ENCODE results near the gene PBXIP1. TPM values are rescaled to one million over a fixed set of nuclear protein-coding genes. Genes with fewer than 3 reads are reported as not detected.
A peak's percentile ranks its signal among the peaks of the same experiment; 100 is the strongest.

The PBXIP1 gene
- polyA plus RNA-seq, 3 donors, result 23.1 to 31.7 (median 24.0) TPM

GRCh38 chr1:154975409-154976059 lies 19.6 kb upstream of the PBXIP1 start:
- Mint-ChIP-seq H3K9me3 (no peaks in the 10 kb centered on the region), H3K4me1 (peaks cover 32% of the 10 kb centered on the region), H3K27me3 (ENCODE audit: low read depth in 3 of 3) (peaks cover 0 to 3% (median 0%) of the 10 kb centered on the region in 3 donors), H3K36me3 (peaks cover 10 to 25% of the 10 kb centered on the region in 2 donors), H3K27ac (no peak overlapping the region), H3K4me3 (no peak overlapping the region)
- H3K9ac ChIP-seq (ENCODE audit: insufficient read depth, low read length, poor library complexity, severe bottlenecking), result peak overlapping the region; percentile 82
- H3K36me3 ChIP-seq (replicated peaks in 1 of 2; ENCODE audit: control insufficient read depth in 1 of 2, insufficient read depth in 2 of 2, low read length in 2 of 2), result no peaks in the 10 kb centered on the region
- H3K27me3 ChIP-seq (ENCODE audit: control insufficient read depth in 2 of 2, insufficient read depth in 2 of 2, low read length in 2 of 2), result no peaks in the 10 kb centered on the region
- H3K4me3 ChIP-seq (replicated peaks in 1 of 3; ENCODE audit: low read depth in 2 of 3, low read length in 3 of 3), result peak overlapping the region; percentile 61 to 95 (median 92)
- peak overlapping the region; percentile 94 to 98 for H3K27ac ChIP-seq (ENCODE audit: low read depth in 1 of 2, low read length in 2 of 2)
- peak overlapping the region; percentile 99 for H3K4me2 ChIP-seq (replicated peaks; ENCODE audit: extremely low read depth, low read length, poor library complexity, severe bottlenecking)
- TF ChIP-seq, protein P1, sequence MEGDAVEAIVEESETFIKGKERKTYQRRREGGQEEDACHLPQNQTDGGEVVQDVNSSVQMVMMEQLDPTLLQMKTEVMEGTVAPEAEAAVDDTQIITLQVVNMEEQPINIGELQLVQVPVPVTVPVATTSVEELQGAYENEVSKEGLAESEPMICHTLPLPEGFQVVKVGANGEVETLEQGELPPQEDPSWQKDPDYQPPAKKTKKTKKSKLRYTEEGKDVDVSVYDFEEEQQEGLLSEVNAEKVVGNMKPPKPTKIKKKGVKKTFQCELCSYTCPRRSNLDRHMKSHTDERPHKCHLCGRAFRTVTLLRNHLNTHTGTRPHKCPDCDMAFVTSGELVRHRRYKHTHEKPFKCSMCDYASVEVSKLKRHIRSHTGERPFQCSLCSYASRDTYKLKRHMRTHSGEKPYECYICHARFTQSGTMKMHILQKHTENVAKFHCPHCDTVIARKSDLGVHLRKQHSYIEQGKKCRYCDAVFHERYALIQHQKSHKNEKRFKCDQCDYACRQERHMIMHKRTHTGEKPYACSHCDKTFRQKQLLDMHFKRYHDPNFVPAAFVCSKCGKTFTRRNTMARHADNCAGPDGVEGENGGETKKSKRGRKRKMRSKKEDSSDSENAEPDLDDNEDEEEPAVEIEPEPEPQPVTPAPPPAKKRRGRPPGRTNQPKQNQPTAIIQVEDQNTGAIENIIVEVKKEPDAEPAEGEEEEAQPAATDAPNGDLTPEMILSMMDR (IDR thresholded peaks at IDR 0.05), result no peak
- peak; percentile 57 to 60 (median 58) for DNase-seq
- H3K4me1 ChIP-seq (ENCODE audit: control insufficient read depth in 1 of 2, insufficient read depth in 2 of 2, low read length in 2 of 2), result peaks cover 40 to 48% of the 10 kb centered on the region in 2 donors
- H3K79me2 ChIP-seq (ENCODE audit: insufficient read depth, low read length), result peaks cover 75% of the 10 kb centered on the region
- intact Hi-C loops (cut with micrococcal nuclease), result no loop called here
- H2AFZ ChIP-seq (ENCODE audit: insufficient read depth, low read depth, low read length, poor library complexity, severe bottlenecking), result peak overlapping the region; percentile 89
- peaks cover 28% of the 10 kb centered on the region for H4K20me1 ChIP-seq (ENCODE audit: insufficient read depth, low read length)
- WGBS (ENCODE audit: insufficient coverage), result 0% methylated on average over 1 of the region's 24 CpGs
- H3K9me3 ChIP-seq (replicated peaks in 1 of 2; ENCODE audit: control insufficient read depth in 1 of 2, insufficient read depth in 1 of 2, low read length in 2 of 2), result no peaks in the 10 kb centered on the region

GRCh38 chr1:154974808-154975408 lies 19.0 kb upstream of the PBXIP1 start:
- peak overlapping the region; percentile 94 to 98 for H3K27ac ChIP-seq (ENCODE audit: low read depth in 1 of 2, low read length in 2 of 2)
- H3K4me1 ChIP-seq (ENCODE audit: control insufficient read depth in 1 of 2, insufficient read depth in 2 of 2, low read length in 2 of 2), result peaks cover 47 to 54% of the 10 kb centered on the region in 2 donors
- peaks cover 0 to 3% (median 0%) of the 10 kb centered on the region in 3 donors for H3K27me3 Mint-ChIP-seq (ENCODE audit: low read depth in 3 of 3)
- peak overlapping the region; percentile 82 for H3K9ac ChIP-seq (ENCODE audit: insufficient read depth, low read length, poor library complexity, severe bottlenecking)
- no peaks in the 10 kb centered on the region for H3K9me3 ChIP-seq (replicated peaks in 1 of 2; ENCODE audit: control insufficient read depth in 1 of 2, insufficient read depth in 1 of 2, low read length in 2 of 2)
- H3K79me2 ChIP-seq (ENCODE audit: insufficient read depth, low read length), result peaks cover 81% of the 10 kb centered on the region
- H3K9me3 Mint-ChIP-seq, result no peaks in the 10 kb centered on the region
- H3K4me2 ChIP-seq (replicated peaks; ENCODE audit: extremely low read depth, low read length, poor library complexity, severe bottlenecking), result peak overlapping the region; percentile 99
- TF ChIP-seq, protein P1 (IDR thresholded peaks at IDR 0.05), result no peak
- H3K36me3 ChIP-seq (replicated peaks in 1 of 2; ENCODE audit: control insufficient read depth in 1 of 2, insufficient read depth in 2 of 2, low read length in 2 of 2), result peaks cover 0 to 2% of the 10 kb centered on the region in 2 donors
- H3K4me3 ChIP-seq (replicated peaks in 1 of 3; ENCODE audit: low read depth in 2 of 3, low read length in 3 of 3), result peak overlapping the region; percentile 61 to 95 (median 92)
- H3K4me3 Mint-ChIP-seq, result no peak overlapping the region
- no peak overlapping the region for H3K27ac Mint-ChIP-seq
- peaks cover 37% of the 10 kb centered on the region for H3K4me1 Mint-ChIP-seq
- H3K36me3 Mint-ChIP-seq, result peaks cover 10 to 21% of the 10 kb centered on the region in 2 donors
- WGBS (ENCODE audit: insufficient coverage), result 0% methylated on average over 27 of the region's 30 CpGs
- peak; percentile 95 to 96 (median 96) for DNase-seq
- intact Hi-C loops (cut with micrococcal nuclease), result loop anchor here (5.0 kb wide), 3 partner anchors 32 to 87 kb away; partner anchors contain the start of gene EFNA4 (in 1 of the 2)
- H3K27me3 ChIP-seq (ENCODE audit: control insufficient read depth in 2 of 2, insufficient read depth in 2 of 2, low read length in 2 of 2), result no peaks in the 10 kb centered on the region
- peak overlapping the region; percentile 89 for H2AFZ ChIP-seq (ENCODE audit: insufficient read depth, low read depth, low read length, poor library complexity, severe bottlenecking)
- H4K20me1 ChIP-seq (ENCODE audit: insufficient read depth, low read length), result peaks cover 35% of the 10 kb centered on the region
